IgD-negative memory B cell (primary cell): ENCODE measurements around the gene KCNMA1. TPM values are rescaled to one million over a fixed set of nuclear protein-coding genes. Genes with fewer than 3 reads are reported as not detected.

Experiments used
- H3K27ac Mint-ChIP-seq, 3 donors: one replicate each; pipeline ENCODE4 v1.8.0; 2020 to 2022; ENCODE audit warnings: mild to moderate bottlenecking in 3 of 3, mixed read lengths in 3 of 3, moderate library complexity in 1 of 3
- H3K27me3 Mint-ChIP-seq: one replicate; pipeline ENCODE4 v1.8.0; 2021; ENCODE audit warnings: mixed read lengths
- H3K36me3 Mint-ChIP-seq: one replicate; pipeline ENCODE4 v1.8.0; 2020; ENCODE audit warnings: mild to moderate bottlenecking, mixed read lengths
- H3K4me1 Mint-ChIP-seq, 3 donors: one replicate each; pipeline ENCODE4 v1.8.0; 2020 to 2022; ENCODE audit warnings: mixed read lengths in 3 of 3, mild to moderate bottlenecking in 1 of 3
- H3K4me3 Mint-ChIP-seq, 4 donors: one replicate each; pipeline ENCODE4 v1.8.0; 2020 to 2022; ENCODE audit warnings: mild to moderate bottlenecking in 4 of 4, mixed read lengths in 4 of 4, moderate library complexity in 3 of 4
- H3K9me3 Mint-ChIP-seq, 3 donors: one replicate each; pipeline ENCODE4 v1.8.0; 2020 to 2021; ENCODE audit warnings: mixed read lengths in 3 of 3, mild to moderate bottlenecking in 1 of 3
- polyA plus RNA-seq: library from polyadenylated mRNA; unstranded; fragments of 300-500 nt; fragmentation: Illumina TruSeq; gene quantifications from one replicate; pipeline ENCODE4 v1.2.3, GENCODE V29; 2021

Gene KCNMA1
- polyA plus RNA-seq, 1 donor from 2014 or later = 5.5 TPM

DNA sequence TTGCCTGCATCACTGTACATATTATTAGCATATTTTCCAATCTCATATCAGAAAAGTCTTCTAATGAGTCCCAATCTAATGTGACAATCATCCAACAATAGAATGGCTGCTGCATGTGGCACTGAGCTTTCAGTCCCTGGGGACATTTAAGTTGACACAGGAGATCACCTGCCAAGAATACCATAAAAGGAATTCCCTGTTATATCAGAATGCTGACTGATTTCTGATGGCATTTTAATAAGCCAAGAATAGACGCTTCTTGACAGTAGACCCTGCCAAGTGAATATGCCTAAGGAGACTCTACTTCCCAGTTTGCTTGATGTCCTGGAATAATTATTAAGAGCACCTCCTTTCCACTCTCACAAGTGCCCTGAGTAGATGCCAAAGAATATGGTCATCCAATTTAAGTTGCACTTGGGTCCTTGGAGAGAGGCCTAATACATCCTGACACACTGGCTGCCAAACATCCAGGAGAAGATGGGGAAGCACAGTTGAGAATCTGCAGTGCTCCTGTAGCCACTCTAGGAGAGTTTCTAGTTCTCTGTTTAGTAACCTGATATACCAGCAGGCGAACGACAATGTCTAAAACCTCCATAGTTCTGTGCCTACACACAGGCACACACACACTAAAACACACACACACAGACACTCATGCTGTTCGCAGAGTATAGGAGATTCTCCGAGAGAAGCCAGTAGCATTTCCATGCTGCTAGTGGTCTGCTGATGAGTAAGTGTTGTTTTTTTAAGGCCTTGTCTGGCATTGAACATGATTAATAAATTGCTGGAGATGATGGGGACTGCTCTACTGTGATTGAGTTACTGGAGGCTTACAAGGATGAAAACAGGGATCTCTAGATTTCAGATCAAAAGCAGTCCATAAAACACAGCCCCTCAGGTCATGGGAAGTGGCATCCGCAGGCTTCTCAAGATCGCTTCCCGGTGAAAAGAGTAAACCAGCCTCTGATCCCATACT lies 369.6 kb downstream of the KCNMA1 start:
- Mint-ChIP-seq H3K27ac (no peak overlapping the region), H3K4me3 (no peak overlapping the region), H3K9me3 (no peaks in the 10 kb centered on the region), H3K27me3 (no peaks in the 10 kb centered on the region), H3K4me1 (peaks cover 12 to 14% (median 13%) of the 10 kb centered on the region in 3 donors), H3K36me3 (no peaks in the 10 kb centered on the region)

DNA sequence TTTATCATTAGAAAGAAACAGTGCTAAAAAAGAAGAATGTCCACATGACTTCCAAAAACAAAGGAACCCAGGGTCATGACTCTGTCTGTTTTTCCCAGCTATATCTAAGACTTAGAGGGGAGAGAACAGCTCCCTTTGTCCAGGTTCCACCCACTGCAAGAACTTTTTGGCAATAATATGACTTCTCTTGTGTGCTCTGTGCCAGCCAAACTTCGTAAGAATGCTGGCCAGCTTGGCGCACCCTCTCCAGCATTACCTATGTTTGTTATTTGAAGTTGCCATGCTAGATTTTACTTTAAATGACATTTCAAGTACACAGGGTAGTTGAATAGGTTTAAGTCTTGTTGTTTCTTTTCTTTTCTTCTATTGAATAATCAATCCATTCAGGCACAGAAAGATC lies 371.4 kb downstream of the KCNMA1 start:
- no peaks in the 10 kb centered on the region for H3K36me3 Mint-ChIP-seq
- H3K9me3 Mint-ChIP-seq = no peaks in the 10 kb centered on the region
- H3K4me3 Mint-ChIP-seq = no peak overlapping the region
- H3K27ac Mint-ChIP-seq = no peak overlapping the region
- H3K4me1 Mint-ChIP-seq = peaks cover 13 to 14% (median 14%) of the 10 kb centered on the region in 3 donors
- no peaks in the 10 kb centered on the region for H3K27me3 Mint-ChIP-seq

DNA sequence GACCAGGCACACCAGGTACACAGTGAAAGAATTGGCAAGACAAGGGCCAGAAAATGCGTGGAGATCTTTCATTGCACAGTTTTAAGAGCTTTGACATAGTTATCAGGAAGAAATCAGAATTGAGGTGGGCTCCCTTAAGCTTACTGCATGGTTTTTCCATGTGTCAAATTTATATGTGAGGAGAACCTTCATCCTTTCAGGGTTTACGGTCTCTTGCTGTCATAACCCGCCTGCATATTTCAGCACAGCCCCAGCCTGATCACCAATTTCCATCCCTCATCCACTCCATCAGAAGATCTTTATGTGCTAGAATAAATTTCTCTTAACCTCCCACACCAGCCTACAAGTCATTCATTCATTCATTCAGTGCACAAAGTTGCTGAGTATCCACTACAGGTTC lies 373.1 kb downstream of the KCNMA1 start:
- H3K4me3 Mint-ChIP-seq = peak overlapping the region in 3 of 4 donors; percentile 5 to 75 (median 56)
- no peaks in the 10 kb centered on the region for H3K9me3 Mint-ChIP-seq
- H3K4me1 Mint-ChIP-seq = peaks cover 13 to 16% (median 14%) of the 10 kb centered on the region in 3 donors
- no peaks in the 10 kb centered on the region for H3K27me3 Mint-ChIP-seq
- H3K36me3 Mint-ChIP-seq = no peaks in the 10 kb centered on the region
- peak overlapping the region in 1 of 3 donors; percentile 4 for H3K27ac Mint-ChIP-seq

DNA sequence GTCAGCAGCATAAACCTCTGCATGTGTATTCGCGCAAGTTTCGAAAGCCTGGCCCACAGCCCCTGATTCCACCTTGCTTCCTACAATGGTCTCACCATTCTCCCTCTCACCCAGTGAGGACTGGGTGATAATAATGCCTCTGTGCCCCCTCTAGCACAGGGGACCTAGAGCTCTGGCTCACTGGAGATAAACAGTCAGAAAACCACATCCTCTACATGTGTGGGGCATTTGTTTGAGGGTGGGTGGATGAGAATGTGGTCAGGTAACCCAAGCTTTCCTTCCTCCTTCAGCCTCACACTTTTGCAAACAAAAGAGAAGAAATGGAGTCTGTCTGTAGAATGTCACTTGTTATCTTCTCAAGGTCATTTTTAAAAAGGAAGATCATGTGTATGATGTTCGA lies 373.5 kb downstream of the KCNMA1 start:
- Mint-ChIP-seq H3K4me3 (peak overlapping the region in 3 of 4 donors; percentile 8 to 75 (median 56)), H3K27ac (peak overlapping the region in 1 of 3 donors; percentile 4), H3K36me3 (no peaks in the 10 kb centered on the region), H3K9me3 (no peaks in the 10 kb centered on the region), H3K4me1 (peaks cover 13 to 16% (median 14%) of the 10 kb centered on the region in 3 donors), H3K27me3 (no peaks in the 10 kb centered on the region)

DNA sequence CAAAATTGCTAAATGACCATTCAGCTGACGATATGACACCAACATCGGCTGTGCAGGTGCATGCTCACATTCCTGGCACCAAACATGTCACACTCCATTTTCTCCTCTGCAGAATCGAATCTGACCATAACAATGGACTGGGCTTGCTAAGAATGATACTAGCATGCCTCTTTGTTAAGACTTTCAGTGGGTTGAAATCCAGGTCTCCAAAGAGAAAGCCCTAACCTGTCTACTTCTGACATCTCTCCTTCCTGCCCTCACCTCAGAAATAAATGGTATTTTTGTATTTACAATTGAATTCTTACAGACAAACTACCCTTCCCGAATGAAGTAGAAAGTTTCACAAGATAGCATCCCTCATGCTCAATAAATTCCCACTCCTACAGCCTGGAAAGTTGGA lies 373.9 kb downstream of the KCNMA1 start:
- peak overlapping the region in 3 of 4 donors; percentile 8 to 75 (median 56) for H3K4me3 Mint-ChIP-seq
- peaks cover 13 to 16% (median 14%) of the 10 kb centered on the region in 3 donors for H3K4me1 Mint-ChIP-seq
- no peaks in the 10 kb centered on the region for H3K9me3 Mint-ChIP-seq
- H3K27me3 Mint-ChIP-seq = no peaks in the 10 kb centered on the region
- no peaks in the 10 kb centered on the region for H3K36me3 Mint-ChIP-seq
- no peak overlapping the region for H3K27ac Mint-ChIP-seq

DNA sequence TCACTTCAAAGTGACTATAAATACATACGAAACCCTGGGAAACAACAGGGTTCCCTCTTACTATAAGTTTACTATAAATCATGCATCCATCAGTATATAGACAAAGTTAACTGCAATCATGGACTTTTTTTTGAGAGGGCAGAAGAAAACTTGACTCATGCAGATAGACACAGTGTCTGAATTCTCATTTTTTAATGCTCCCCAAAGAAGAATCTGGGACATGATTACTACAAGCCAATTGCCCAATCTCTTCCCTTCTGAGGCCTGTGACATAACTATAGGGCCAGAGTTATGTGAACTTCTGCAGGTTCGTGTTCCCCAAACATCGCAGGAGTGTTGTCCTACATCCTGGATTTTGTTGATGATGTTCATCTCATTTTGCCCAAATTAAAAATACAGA lies 376.5 kb downstream of the KCNMA1 start:
- H3K27ac Mint-ChIP-seq = no peak overlapping the region
- H3K36me3 Mint-ChIP-seq = no peaks in the 10 kb centered on the region
- H3K27me3 Mint-ChIP-seq = peaks cover 2% of the 10 kb centered on the region

DNA sequence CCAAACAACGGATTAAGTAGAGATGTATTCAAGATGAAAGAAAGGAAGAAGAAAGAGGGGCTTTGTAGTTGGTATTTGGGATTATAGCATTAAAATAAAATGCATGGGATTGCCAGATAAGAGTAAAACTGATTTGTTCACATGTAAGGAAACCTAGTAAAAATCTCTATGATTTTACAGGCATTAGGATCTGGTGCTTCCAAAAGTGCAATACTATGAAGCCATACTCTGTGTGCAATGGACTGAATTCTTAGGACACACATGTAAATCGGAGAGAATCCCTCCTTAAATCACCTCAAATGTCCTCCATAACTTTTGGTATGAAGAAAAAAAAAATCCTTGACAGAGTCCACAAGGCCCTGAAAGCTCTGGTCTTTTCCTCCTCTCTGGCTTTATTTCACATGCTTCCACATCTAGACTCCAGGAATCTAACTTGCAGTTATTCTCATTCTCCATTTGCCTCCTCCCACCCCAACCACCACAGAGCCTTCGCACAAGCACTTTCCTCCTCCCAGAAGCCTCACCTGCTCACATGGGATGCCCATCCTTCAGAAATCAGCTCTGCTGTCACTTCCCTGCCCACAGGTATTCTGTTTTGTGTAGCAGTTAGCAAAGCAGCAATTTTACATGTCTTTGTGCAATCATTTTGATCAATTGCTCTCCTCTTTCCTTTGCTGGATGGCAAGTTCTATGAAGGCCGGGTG lies 378.3 kb downstream of the KCNMA1 start:
- H3K4me3 Mint-ChIP-seq = no peak overlapping the region
- peaks cover 0 to 2% (median 0%) of the 10 kb centered on the region in 3 donors for H3K9me3 Mint-ChIP-seq
- H3K27ac Mint-ChIP-seq = no peak overlapping the region
- peaks cover 7 to 12% (median 8%) of the 10 kb centered on the region in 3 donors for H3K4me1 Mint-ChIP-seq
- peaks cover 2% of the 10 kb centered on the region for H3K27me3 Mint-ChIP-seq
- no peaks in the 10 kb centered on the region for H3K36me3 Mint-ChIP-seq

More for the DNA sequence above, 376.5 kb downstream of the KCNMA1 start:
- peaks cover 13 to 16% (median 14%) of the 10 kb centered on the region in 3 donors for H3K4me1 Mint-ChIP-seq
- no peak overlapping the region for H3K4me3 Mint-ChIP-seq
- peaks cover 0 to 2% (median 0%) of the 10 kb centered on the region in 3 donors for H3K9me3 Mint-ChIP-seq

DNA sequence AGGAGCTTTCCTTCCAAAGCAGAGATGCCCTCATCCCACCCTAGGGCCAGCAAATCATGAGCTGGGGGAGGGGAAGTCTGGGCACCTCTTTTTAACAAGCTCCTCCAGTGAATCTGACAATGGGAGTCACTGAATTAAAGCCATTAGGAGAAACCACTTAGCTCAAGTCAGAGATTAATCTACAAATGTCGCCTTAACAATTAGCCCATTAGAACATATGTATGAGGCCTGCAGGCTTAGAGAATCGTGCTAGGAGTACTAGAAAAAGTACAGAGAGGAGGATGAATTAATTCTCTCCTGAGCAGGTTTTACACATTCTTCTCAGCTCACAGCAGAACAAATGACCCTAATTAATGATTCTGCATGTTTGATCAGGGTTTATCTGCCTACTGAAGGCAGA lies 381.3 kb downstream of the KCNMA1 start:
- Mint-ChIP-seq H3K27me3 (peaks cover 2% of the 10 kb centered on the region), H3K4me1 (peaks cover 0 to 3% (median 0%) of the 10 kb centered on the region in 3 donors), H3K27ac (no peak overlapping the region), H3K36me3 (no peaks in the 10 kb centered on the region), H3K4me3 (no peak overlapping the region), H3K9me3 (peaks cover 0 to 2% (median 0%) of the 10 kb centered on the region in 3 donors)

DNA sequence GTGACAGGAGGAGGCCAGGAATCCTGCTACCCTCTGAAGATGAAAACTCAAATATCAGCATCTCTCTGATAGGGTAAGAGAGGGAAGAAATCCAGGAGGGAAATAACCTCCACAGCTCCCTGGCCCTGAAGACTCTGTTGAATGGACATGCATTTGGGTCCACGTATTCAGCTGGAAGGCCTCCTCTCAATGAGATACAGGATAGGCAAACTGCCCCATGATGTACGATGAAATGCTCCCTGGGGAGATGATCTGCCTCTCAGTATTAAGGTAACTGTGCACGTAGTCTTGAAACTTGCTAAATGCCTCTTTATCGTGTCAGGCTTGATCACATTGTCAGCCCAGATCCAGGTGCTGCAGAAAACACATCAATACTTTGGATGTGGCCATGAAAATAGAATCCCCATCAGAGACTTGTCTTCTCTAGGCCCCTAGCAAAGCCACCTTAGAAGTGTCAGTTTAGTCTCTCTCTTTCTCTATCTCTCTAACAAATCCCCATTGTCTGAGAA lies 384.0 kb downstream of the KCNMA1 start:
- Mint-ChIP-seq H3K36me3 (no peaks in the 10 kb centered on the region), H3K4me1 (peaks cover 0 to 1% (median 0%) of the 10 kb centered on the region in 3 donors), H3K27me3 (peaks cover 4% of the 10 kb centered on the region), H3K27ac (no peak overlapping the region), H3K9me3 (peaks cover 0 to 2% (median 0%) of the 10 kb centered on the region in 3 donors), H3K4me3 (no peak overlapping the region)

DNA sequence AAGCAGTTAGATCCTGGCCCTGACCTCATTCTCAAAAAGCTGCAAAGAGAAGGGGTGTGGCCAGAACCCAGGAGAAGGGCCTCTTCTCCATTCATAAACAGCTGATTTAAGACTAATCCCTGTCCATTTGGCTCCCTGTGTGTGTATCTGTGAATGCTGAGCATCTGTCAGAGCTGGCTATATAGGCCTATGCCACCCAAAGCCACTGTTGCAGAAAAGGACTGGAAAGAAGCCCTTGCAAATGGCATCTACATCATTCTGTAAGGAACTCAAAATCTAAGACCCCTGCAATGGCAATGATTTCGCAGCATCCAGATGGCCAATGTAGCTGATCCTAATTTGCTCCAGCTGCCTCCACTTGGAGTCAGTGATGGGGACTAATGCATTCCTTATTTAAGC lies 384.5 kb downstream of the KCNMA1 start:
- H3K9me3 Mint-ChIP-seq = peaks cover 0 to 2% (median 0%) of the 10 kb centered on the region in 3 donors
- H3K4me3 Mint-ChIP-seq = no peak overlapping the region
- H3K27me3 Mint-ChIP-seq = peaks cover 4% of the 10 kb centered on the region
- peaks cover 0 to 1% (median 0%) of the 10 kb centered on the region in 3 donors for H3K4me1 Mint-ChIP-seq
- no peak overlapping the region for H3K27ac Mint-ChIP-seq
- no peaks in the 10 kb centered on the region for H3K36me3 Mint-ChIP-seq

DNA sequence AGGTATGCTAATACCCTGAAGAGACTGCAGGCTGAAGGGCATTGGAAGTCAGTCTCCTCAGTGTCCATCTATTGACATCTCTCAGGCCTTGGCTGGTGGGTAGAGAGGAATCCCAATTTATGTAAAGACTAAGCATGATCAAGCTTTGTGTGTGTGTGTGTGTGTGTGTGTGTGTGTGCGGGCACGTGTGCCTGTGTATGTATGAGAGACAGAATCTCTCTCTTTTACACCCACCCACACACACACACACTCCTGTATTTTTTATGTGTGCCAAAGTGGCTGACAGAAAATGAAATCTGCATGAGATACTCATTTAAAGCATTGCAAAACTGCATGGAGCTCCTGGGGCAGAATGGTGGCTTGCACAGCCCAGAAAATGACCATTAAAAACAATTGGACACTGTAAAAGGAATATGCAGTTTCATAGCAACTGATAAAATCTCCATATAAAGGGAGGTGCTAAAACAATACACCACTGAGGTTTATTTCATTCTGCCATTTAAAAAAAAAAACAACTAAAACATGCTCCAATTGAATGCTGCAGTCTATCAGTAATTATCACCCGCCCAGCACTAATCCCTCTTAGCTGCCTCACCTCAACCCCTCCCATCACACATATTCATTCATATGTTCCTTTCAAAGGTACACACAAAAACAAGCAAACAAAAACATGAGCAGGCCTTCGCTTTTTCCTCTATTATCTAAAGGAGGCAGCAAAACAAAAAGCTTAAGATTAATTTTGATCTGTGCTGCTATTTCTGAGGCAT lies 385.0 kb downstream of the KCNMA1 start:
- H3K4me3 Mint-ChIP-seq = no peak overlapping the region
- peaks cover 0 to 2% (median 0%) of the 10 kb centered on the region in 3 donors for H3K9me3 Mint-ChIP-seq
- H3K4me1 Mint-ChIP-seq = peaks cover 0 to 1% (median 0%) of the 10 kb centered on the region in 3 donors
- H3K27ac Mint-ChIP-seq = no peak overlapping the region
- no peaks in the 10 kb centered on the region for H3K36me3 Mint-ChIP-seq
- H3K27me3 Mint-ChIP-seq = peaks cover 4% of the 10 kb centered on the region

DNA sequence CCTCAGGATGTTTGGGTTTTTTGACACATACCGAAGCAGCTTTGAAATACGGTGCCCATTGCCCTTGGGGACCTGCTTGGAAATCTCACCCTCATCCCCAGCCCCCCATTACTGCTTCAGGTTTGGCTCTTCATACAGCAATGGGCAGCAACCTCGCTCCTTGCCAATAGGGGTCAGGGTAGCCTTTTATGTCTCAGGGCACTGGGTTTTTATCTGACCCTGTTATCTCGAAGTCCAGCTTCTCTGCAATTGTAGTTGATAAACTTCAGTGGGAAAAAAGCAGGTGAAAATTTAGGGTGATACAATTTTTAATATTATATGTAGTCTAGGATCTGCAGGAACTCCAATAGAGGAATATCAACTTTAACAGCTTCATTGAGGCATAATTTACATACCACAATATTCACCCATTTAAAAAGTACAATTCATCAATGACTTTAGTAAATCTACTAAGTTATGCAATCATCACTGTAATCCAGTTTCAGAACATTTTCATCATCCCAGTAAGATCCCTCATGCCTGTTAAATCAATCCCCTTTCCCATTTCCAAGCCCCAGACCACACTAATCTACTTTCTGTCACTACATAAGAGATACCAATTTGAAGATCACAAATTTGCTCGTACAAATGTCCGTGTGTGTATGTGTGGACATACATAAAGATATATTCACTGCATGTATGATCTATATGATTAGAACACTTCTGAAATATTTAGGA lies 386.2 kb downstream of the KCNMA1 start:
- no peaks in the 10 kb centered on the region for H3K36me3 Mint-ChIP-seq
- H3K9me3 Mint-ChIP-seq = no peaks in the 10 kb centered on the region
- no peak overlapping the region for H3K27ac Mint-ChIP-seq
- peaks cover 0 to 1% (median 0%) of the 10 kb centered on the region in 3 donors for H3K4me1 Mint-ChIP-seq
- peaks cover 1% of the 10 kb centered on the region for H3K27me3 Mint-ChIP-seq
- no peak overlapping the region for H3K4me3 Mint-ChIP-seq

DNA sequence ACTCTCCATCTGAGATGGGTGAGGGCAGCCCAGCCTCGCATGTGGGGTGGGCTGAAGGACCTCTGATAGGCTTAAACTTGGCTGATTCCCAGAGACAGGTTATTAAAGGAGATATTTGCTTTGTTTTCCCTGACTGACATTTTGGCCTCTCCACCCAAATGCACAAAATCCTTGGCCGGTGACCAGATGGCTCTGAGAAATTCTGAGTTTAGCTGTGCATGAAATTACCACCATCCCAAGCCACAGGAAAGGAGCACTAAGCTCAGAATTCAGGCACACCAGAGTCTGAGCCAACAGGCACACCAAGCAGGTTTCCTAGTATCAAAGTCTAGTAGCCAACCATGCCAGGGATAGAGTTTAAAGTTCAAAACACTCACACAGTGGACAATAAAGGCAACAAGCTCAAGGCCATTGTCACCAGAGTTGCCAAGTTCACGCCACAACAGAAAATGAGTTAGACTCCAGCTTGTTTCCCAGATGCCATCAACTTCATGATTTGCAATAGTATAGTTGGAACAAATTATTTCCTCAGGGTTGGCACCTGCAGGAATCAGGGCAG lies 387.6 kb downstream of the KCNMA1 start:
- Mint-ChIP-seq H3K27me3 (peaks cover 1% of the 10 kb centered on the region), H3K9me3 (no peaks in the 10 kb centered on the region), H3K36me3 (no peaks in the 10 kb centered on the region), H3K4me3 (no peak overlapping the region), H3K4me1 (no peaks in the 10 kb centered on the region), H3K27ac (no peak overlapping the region)
